ENCODE data around the gene DCUN1D1. TPM values are rescaled to one million over a fixed set of nuclear protein-coding genes. Genes with fewer than 3 reads are reported as not detected.
A peak's percentile ranks its signal among the peaks of the same experiment; 100 is the strongest.
"Not testable (repeated sequence)": the region's sequence is repeated elsewhere in the genome, so short reads cannot be mapped to it uniquely, and the experiment has no call there.

Gene DCUN1D1
- 10 to 100 TPM; 43.1 to 49.8 (median 45.8) TPM for total RNA-seq

- no peaks in the 10 kb centered on the region for H3K9me3 Mint-ChIP-seq
- H3K4me1 Mint-ChIP-seq (ENCODE audit: low read depth) = peaks cover 29% of the 10 kb centered on the region
- peak; percentile 95 to 96 for ATAC-seq
- DNase-seq = peak; percentile 79
- H3K4me3 Mint-ChIP-seq = peak within 1 kb of the TSS; percentile 89
- H3K36me3 Mint-ChIP-seq (ENCODE audit: insufficient read depth) = no peaks in the 10 kb centered on the region
- no peaks in the 10 kb centered on the region for H3K27me3 Mint-ChIP-seq (ENCODE audit: low read depth)
Measured at GRCh38 chr3:182980204-182981037, at the start of gene DCUN1D1. TSS of gene DCUN1D1 (minus strand) at chr3:182980538. CDS start at chr3:182980489, 49 bp downstream.

GRCh38 chr3:183028416-183028815 lies 48.1 kb upstream of the DCUN1D1 start:
- no peak for ATAC-seq
- peaks cover 32% of the 10 kb centered on the region for H3K36me3 Mint-ChIP-seq (ENCODE audit: insufficient read depth)

GRCh38 chr3:183027276-183027675 lies 46.9 kb upstream of the DCUN1D1 start:
- Mint-ChIP-seq H3K36me3 (ENCODE audit: insufficient read depth) (peaks cover 37% of the 10 kb centered on the region), H3K4me3 (no peak overlapping the region), H3K4me1 (ENCODE audit: low read depth) (no peaks in the 10 kb centered on the region), H3K27me3 (ENCODE audit: low read depth) (no peaks in the 10 kb centered on the region), H3K9me3 (no peaks in the 10 kb centered on the region)
- ATAC-seq (no peak), DNase-seq (no peak)

More at GRCh38 chr3:183028416-183028815, 48.1 kb upstream of the DCUN1D1 start:
- H3K4me1 Mint-ChIP-seq (ENCODE audit: low read depth) = no peaks in the 10 kb centered on the region
- H3K4me3 Mint-ChIP-seq = no peak overlapping the region
- no peaks in the 10 kb centered on the region for H3K27me3 Mint-ChIP-seq (ENCODE audit: low read depth)
- no peaks in the 10 kb centered on the region for H3K9me3 Mint-ChIP-seq
- DNase-seq = no peak

GRCh38 chr3:183022936-183023516 lies 42.7 kb upstream of the DCUN1D1 start:
- ATAC-seq (no peak), DNase-seq (no peak)
- peaks cover 34% of the 10 kb centered on the region for H3K36me3 Mint-ChIP-seq (ENCODE audit: insufficient read depth)
- H3K9me3 Mint-ChIP-seq = no peaks in the 10 kb centered on the region
- no peak overlapping the region for H3K4me3 Mint-ChIP-seq
- H3K4me1 Mint-ChIP-seq (ENCODE audit: low read depth) = no peaks in the 10 kb centered on the region
- no peaks in the 10 kb centered on the region for H3K27me3 Mint-ChIP-seq (ENCODE audit: low read depth)

DNA sequence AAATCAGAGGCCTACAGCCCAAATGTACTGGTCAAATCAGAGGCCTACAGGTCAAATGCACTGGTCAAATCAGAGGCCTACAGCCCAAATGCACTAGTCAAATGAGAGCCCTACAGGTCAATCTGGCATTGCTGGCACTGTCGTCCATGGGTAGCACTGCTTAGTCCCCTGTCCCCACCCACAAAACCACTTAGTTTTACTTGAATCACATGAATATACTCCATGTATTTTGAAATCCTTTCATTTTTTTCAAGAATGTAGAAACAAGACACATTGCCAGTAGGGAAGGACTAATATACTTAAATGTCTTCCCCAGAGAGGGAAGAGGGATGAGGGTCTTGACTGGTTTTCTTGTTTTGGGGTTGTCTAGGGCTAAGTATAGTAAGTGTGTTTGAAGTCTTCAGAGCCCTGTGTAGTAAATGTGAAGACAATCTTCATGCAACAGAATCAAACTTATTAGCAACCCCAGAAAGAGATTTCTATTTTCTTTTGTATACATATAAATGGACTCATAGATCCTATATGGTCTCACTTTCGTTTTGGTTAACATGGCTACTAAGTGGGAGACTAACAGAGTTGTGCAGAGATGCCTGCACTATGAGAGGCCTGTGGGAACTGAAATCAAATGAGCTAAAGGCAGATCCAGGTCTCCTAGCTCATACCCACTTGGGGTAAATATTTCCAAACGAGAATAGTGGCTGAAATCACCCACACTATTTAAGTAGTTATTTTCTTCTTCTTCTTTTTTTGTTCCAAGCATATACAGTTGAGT lies 38.3 kb upstream of the DCUN1D1 start:
- Mint-ChIP-seq H3K27me3 (ENCODE audit: low read depth) (no peaks in the 10 kb centered on the region), H3K9me3 (no peaks in the 10 kb centered on the region), H3K4me3 (no peak overlapping the region), H3K36me3 (ENCODE audit: insufficient read depth) (peaks cover 43% of the 10 kb centered on the region), H3K4me1 (ENCODE audit: low read depth) (no peaks in the 10 kb centered on the region)
- DNase-seq (no peak), ATAC-seq (no peak)

- no peaks in the 10 kb centered on the region for H3K27me3 Mint-ChIP-seq (ENCODE audit: low read depth)
- ATAC-seq (no peak), DNase-seq (no peak)
- H3K4me1 Mint-ChIP-seq (ENCODE audit: low read depth) = no peaks in the 10 kb centered on the region
- no peaks in the 10 kb centered on the region for H3K9me3 Mint-ChIP-seq
- peaks cover 31% of the 10 kb centered on the region for H3K36me3 Mint-ChIP-seq (ENCODE audit: insufficient read depth)
- H3K4me3 Mint-ChIP-seq = no peak overlapping the region
Measured at GRCh38 chr3:183015185-183015584, 34.8 kb upstream of the DCUN1D1 start.

DNA sequence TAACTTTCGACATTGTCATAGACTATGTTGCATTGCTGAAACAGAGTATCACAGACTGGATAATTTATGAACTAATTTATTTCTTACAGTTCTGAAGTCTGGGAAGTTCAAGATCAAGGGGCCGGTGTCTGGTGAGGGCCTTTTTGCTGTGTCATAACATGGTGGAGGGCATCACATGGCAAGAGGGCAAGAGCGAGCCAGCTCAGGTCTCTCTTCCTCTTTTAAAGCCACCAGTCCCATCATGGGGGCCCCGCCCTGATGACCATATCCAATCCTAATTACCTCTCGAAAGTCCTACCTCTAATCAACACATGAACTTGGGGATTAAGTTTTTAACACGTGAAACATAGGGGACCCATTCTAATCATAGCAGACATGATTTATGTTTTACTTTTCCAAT lies 33.5 kb upstream of the DCUN1D1 start:
- ATAC-seq (no peak), DNase-seq (no peak)
- Mint-ChIP-seq H3K9me3 (no peaks in the 10 kb centered on the region), H3K4me3 (no peak overlapping the region), H3K36me3 (ENCODE audit: insufficient read depth) (peaks cover 23% of the 10 kb centered on the region), H3K4me1 (ENCODE audit: low read depth) (no peaks in the 10 kb centered on the region), H3K27me3 (ENCODE audit: low read depth) (no peaks in the 10 kb centered on the region)

- H3K4me3 Mint-ChIP-seq = no peak overlapping the region
- no peaks in the 10 kb centered on the region for H3K27me3 Mint-ChIP-seq (ENCODE audit: low read depth)
- no peaks in the 10 kb centered on the region for H3K4me1 Mint-ChIP-seq (ENCODE audit: low read depth)
- no peak for ATAC-seq
- H3K9me3 Mint-ChIP-seq = no peaks in the 10 kb centered on the region
- no peak for DNase-seq
- H3K36me3 Mint-ChIP-seq (ENCODE audit: insufficient read depth) = peaks cover 19% of the 10 kb centered on the region
Measured at GRCh38 chr3:183013074-183013473, 32.7 kb upstream of the DCUN1D1 start.

DNA sequence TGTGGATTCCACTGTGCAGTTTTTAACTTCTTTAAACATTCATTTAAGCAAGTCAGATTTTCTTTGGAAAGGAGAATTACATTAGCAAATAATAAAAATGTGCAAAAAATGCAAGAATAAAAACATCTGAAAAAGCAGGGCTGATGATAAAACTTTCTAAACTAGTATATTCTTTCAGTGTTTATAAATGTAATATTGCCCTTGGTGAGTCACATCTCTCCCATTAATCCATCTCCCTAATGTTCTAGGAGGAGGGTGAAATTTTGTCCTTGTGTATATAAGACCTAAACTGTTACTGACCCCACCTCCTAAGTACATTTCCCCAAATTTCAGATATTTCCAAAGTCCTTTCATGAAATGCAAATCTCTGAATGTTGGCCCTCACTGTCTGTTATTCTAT lies 28.5 kb upstream of the DCUN1D1 start:
- H3K27me3 Mint-ChIP-seq (ENCODE audit: low read depth) = no peaks in the 10 kb centered on the region
- no peaks in the 10 kb centered on the region for H3K9me3 Mint-ChIP-seq
- H3K36me3 Mint-ChIP-seq (ENCODE audit: insufficient read depth) = peaks cover 5% of the 10 kb centered on the region
- DNase-seq (no peak), ATAC-seq (no peak)
- no peaks in the 10 kb centered on the region for H3K4me1 Mint-ChIP-seq (ENCODE audit: low read depth)
- H3K4me3 Mint-ChIP-seq = no peak overlapping the region

DNA sequence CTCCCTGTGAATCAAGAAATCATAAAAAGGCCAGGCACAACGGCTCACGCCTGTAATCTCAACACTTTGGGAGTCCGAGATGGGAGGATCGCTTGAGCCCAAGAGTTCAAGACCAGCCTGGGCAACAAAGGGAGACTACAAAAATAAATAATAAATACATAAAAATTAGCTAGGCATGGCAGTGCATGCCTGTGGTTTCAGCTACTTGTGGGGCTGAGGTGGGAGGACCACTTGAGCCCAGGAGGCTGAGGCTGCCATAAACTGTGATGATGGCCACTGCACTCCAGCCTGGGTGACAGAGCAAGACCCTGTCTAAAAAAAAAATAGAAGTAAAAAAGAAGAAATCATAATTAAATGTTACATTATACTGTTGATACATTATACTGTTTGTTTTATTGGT lies 28.0 kb upstream of the DCUN1D1 start:
- H3K9me3 Mint-ChIP-seq = no peaks in the 10 kb centered on the region

DNA sequence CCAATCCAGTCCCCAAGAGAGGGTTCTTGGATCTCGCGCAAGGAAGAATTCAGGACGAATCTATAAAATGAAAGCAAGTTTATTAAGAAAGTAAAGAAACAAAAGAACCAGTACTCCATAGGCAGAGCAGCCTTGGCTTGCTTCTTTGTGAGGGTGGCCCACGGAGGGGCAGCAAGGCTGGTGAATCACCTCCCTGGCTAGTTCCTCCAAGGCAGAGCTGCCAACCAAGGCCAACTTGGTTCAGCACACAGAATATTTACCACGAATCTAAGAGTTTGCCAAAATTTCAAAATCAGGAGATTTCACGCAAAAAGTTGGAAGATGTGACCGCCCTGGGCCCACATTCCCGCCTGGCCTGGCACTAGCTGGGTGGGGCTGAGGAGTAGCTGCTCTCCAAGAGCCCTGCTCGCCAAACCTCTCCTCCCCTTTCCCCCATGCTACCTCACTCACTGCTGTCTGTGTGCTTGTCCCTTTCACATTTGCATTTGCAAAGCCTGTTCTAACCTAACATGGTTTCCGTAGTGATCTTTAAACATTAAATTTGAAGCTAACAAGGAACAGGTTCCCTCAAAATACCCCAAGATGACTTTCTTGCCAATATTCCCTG lies 26.2 kb upstream of the DCUN1D1 start:
- no peaks in the 10 kb centered on the region for H3K27me3 Mint-ChIP-seq (ENCODE audit: low read depth)
- ATAC-seq (no peak), DNase-seq (no peak)
- peaks cover 1% of the 10 kb centered on the region for H3K36me3 Mint-ChIP-seq (ENCODE audit: insufficient read depth)
- no peaks in the 10 kb centered on the region for H3K4me1 Mint-ChIP-seq (ENCODE audit: low read depth)
- no peaks in the 10 kb centered on the region for H3K9me3 Mint-ChIP-seq
- no peak overlapping the region for H3K4me3 Mint-ChIP-seq

More for the DNA sequence above, 28.0 kb upstream of the DCUN1D1 start:
- ATAC-seq (no peak), DNase-seq (no peak)
- no peaks in the 10 kb centered on the region for H3K27me3 Mint-ChIP-seq (ENCODE audit: low read depth)
- H3K4me1 Mint-ChIP-seq (ENCODE audit: low read depth) = no peaks in the 10 kb centered on the region
- peaks cover 5% of the 10 kb centered on the region for H3K36me3 Mint-ChIP-seq (ENCODE audit: insufficient read depth)
- no peak overlapping the region for H3K4me3 Mint-ChIP-seq

DNA sequence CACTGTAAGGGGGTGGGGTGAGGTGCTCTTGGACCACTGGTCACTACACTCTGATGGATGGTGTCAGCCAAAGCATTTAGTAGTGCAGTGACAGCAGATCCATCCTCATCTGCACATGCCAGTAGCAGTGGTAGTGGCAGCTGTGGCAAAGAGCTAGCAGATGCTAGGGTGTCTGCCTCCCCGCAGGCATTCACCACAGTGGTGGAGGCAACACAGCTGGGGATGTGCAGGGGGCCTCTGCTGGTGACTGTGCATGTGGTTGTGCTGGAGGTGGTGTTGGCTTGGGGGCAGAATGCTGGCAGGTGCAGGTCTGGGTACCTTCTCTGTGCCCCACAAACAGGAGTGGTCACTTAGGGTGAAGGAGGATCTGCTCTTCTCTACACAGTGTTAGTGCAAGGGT lies 19.4 kb upstream of the DCUN1D1 start:
- Mint-ChIP-seq H3K4me3 (no peak overlapping the region), H3K36me3 (ENCODE audit: insufficient read depth) (peaks cover 1% of the 10 kb centered on the region), H3K9me3 (peaks cover 7% of the 10 kb centered on the region), H3K27me3 (ENCODE audit: low read depth) (no peaks in the 10 kb centered on the region), H3K4me1 (ENCODE audit: low read depth) (no peaks in the 10 kb centered on the region)
- ATAC-seq (no peak), DNase-seq (no peak)

- H3K4me3 Mint-ChIP-seq; H3K27me3 Mint-ChIP-seq (ENCODE audit: low read depth): not testable (repeated sequence)
Measured at GRCh38 chr3:182993486-182994201, 13.3 kb upstream of the DCUN1D1 start.

GRCh38 chr3:182989566-182989965 lies 9.2 kb upstream of the DCUN1D1 start:
- no peak overlapping the region for H3K4me3 Mint-ChIP-seq
- no peaks in the 10 kb centered on the region for H3K27me3 Mint-ChIP-seq (ENCODE audit: low read depth)
- no peak for DNase-seq
- no peaks in the 10 kb centered on the region for H3K36me3 Mint-ChIP-seq (ENCODE audit: insufficient read depth)
- H3K9me3 Mint-ChIP-seq = peaks cover 5% of the 10 kb centered on the region
- H3K4me1 Mint-ChIP-seq (ENCODE audit: low read depth) = peaks cover 3% of the 10 kb centered on the region
- ATAC-seq = no peak

More at GRCh38 chr3:182993486-182994201, 13.3 kb upstream of the DCUN1D1 start:
- not testable (repeated sequence) for DNase-seq; ATAC-seq; H3K36me3 Mint-ChIP-seq (ENCODE audit: insufficient read depth); H3K4me1 Mint-ChIP-seq (ENCODE audit: low read depth)
- H3K9me3 Mint-ChIP-seq = peaks cover 12% of the 10 kb centered on the region

Data from activated T-cell treated with anti-CD3 and anti-CD28 coated beads, Interleukin-2, amount 50 U/mL, for 4 hours (primary cell).